Right atrium auricular region (tissue), 2 donors: ENCODE measurements around the gene TTLL9. TPM values are rescaled to one million over a fixed set of nuclear protein-coding genes. Genes with fewer than 3 reads are reported as not detected.

ENCODE experiments used
- DNase-seq: peaks from one replicate; pipeline ENCODE4 v3.0.0-alpha.2; 2019; ENCODE audit warnings: low spot score
- H3K27ac ChIP-seq, 2 donors: fragments of 200-600 bp; sonication (generic); 1 replicate in 1 of 2; 2 replicates in 1 of 2; pipeline ENCODE4 v1.5.1; 2016 to 2019
- H3K27me3 ChIP-seq, 2 donors: fragments of 200-600 bp; sonication (generic); one replicate each; pipeline versions ENCODE4 v1.5.1 to v1.6.0; 2017 to 2019
- H3K36me3 ChIP-seq: fragments of 200-600 bp; sonication (generic); one replicate; pipeline ENCODE4 v1.5.1; 2016
- H3K4me1 ChIP-seq, 2 donors: fragments of 200-600 bp; sonication (generic); one replicate each; pipeline versions ENCODE4 v1.5.1 to v1.6.0; 2017 to 2019
- H3K4me3 ChIP-seq, 2 donors: fragments of 200-600 bp; sonication (generic); 1 replicate in 1 of 2; 2 replicates in 1 of 2; pipeline ENCODE4 v1.5.1; 2017 to 2019; ENCODE audit warnings: mild to moderate bottlenecking in 1 of 2, moderate library complexity in 1 of 2
- H3K9me3 ChIP-seq, 2 donors: fragments of 200-600 bp; sonication (generic); one replicate each; pipeline ENCODE4 v1.5.1; 2019
- total RNA-seq, 2 donors: library from RNA; depleted of rRNA; stranded (reverse); fragments of >200 nt; gene quantifications; one replicate each; pipeline ENCODE4 v1.1.0, GENCODE V29; 2016
- TF ChIP-seq, protein P1 (sequence below), 2 donors: fragments of 200-600 bp; sonication (generic); IDR thresholded peaks; one replicate each; pipeline ENCODE4 v1.5.1; 2019; ENCODE audit warnings: antibody characterized with exemption in 2 of 2

TTLL9 gene
- total RNA-seq, 2 donors from 2014 or later = not detected

DNA sequence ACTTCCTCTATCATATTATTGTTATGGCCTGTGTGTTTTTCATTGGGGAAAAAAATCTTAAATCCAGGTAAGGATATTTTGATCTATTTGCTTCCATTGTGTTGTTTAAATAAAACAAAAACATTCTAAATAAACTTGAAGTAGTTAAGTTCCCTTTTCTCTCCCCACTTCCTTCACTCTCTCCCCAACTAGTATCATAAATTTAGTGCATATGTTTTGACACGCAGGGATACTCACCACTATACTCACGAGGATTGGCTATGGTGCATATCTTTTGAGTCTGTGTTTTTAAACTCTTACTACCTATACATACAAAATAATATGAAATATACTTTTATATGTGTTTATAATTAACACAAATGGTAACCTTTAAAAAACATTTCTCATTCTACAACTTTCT lies 5.2 kb downstream of the TTLL9 start:
- TF ChIP-seq, protein P1, sequence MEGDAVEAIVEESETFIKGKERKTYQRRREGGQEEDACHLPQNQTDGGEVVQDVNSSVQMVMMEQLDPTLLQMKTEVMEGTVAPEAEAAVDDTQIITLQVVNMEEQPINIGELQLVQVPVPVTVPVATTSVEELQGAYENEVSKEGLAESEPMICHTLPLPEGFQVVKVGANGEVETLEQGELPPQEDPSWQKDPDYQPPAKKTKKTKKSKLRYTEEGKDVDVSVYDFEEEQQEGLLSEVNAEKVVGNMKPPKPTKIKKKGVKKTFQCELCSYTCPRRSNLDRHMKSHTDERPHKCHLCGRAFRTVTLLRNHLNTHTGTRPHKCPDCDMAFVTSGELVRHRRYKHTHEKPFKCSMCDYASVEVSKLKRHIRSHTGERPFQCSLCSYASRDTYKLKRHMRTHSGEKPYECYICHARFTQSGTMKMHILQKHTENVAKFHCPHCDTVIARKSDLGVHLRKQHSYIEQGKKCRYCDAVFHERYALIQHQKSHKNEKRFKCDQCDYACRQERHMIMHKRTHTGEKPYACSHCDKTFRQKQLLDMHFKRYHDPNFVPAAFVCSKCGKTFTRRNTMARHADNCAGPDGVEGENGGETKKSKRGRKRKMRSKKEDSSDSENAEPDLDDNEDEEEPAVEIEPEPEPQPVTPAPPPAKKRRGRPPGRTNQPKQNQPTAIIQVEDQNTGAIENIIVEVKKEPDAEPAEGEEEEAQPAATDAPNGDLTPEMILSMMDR (IDR thresholded peaks at IDR 0.05) = no peak
- peaks cover 0 to 4% of the 10 kb centered on the region in 2 donors for H3K9me3 ChIP-seq
- peaks cover 0 to 8% of the 10 kb centered on the region in 2 donors for H3K4me1 ChIP-seq
- H3K36me3 ChIP-seq = no peaks in the 10 kb centered on the region
- no peak for DNase-seq
- H3K27ac ChIP-seq = no peak overlapping the region
- no peaks in the 10 kb centered on the region for H3K27me3 ChIP-seq
- no peak overlapping the region for H3K4me3 ChIP-seq

GRCh38 chr20:31877684-31878083 lies 7.2 kb downstream of the TTLL9 start:
- Histone ChIP-seq H3K9me3 (peaks cover 0 to 4% of the 10 kb centered on the region in 2 donors), H3K4me1 (peaks cover 0 to 4% of the 10 kb centered on the region in 2 donors), H3K27me3 (no peaks in the 10 kb centered on the region), H3K4me3 (no peak overlapping the region), H3K27ac (no peak overlapping the region), H3K36me3 (no peaks in the 10 kb centered on the region)
- DNase-seq = no peak
- TF ChIP-seq, protein P1 (IDR thresholded peaks at IDR 0.05) = no peak

GRCh38 chr20:31879143-31879987 lies 8.9 kb downstream of the TTLL9 start:
- Histone ChIP-seq H3K36me3 (no peaks in the 10 kb centered on the region), H3K9me3 (peaks cover 0 to 4% of the 10 kb centered on the region in 2 donors), H3K4me3 (peak overlapping the region; percentile 44 to 57), H3K27ac (peak overlapping the region; percentile 75 to 77), H3K27me3 (no peaks in the 10 kb centered on the region), H3K4me1 (peaks cover 0 to 4% of the 10 kb centered on the region in 2 donors)
- TF ChIP-seq, protein P1 (IDR thresholded peaks at IDR 0.05) = no peak
- peak; percentile 98 for DNase-seq

GRCh38 chr20:31881945-31882344 lies 11.5 kb downstream of the TTLL9 start:
- Histone ChIP-seq H3K27ac (no peak overlapping the region), H3K27me3 (no peaks in the 10 kb centered on the region), H3K4me3 (no peak overlapping the region), H3K36me3 (no peaks in the 10 kb centered on the region), H3K4me1 (peaks cover 0 to 4% of the 10 kb centered on the region in 2 donors), H3K9me3 (peaks cover 0 to 4% of the 10 kb centered on the region in 2 donors)
- DNase-seq = no peak
- TF ChIP-seq, protein P1 (IDR thresholded peaks at IDR 0.05) = no peak

DNA sequence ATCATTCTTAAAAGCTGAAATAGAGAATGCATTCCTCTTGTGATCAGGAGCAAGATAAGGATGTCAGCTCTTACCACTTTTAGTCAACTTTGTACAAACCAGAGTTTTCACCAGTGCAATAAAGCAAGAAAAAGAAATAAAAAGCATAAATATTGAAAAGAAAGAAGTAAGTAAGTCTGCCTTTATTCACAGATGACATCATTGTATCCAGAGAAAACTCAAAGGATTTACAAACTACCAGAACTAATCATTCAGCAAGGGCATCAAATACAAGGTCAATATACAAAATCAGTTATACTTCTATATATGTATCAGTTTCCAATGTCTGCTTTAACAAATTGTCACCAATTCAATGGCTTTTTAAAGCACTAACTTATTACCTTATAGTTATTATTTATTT lies 13.4 kb downstream of the TTLL9 start:
- Histone ChIP-seq H3K4me1 (peaks cover 0 to 4% of the 10 kb centered on the region in 2 donors), H3K36me3 (no peaks in the 10 kb centered on the region), H3K9me3 (no peaks in the 10 kb centered on the region), H3K27me3 (no peaks in the 10 kb centered on the region), H3K27ac (no peak overlapping the region), H3K4me3 (no peak overlapping the region)
- TF ChIP-seq, protein P1 (IDR thresholded peaks at IDR 0.05) = no peak
- DNase-seq = no peak
